ENCODE results near the gene AK9.

Gene AK9

GRCh38 chr6:109446072-109446471, 244.9 kb downstream of the AK9 start:
- no peak for DNase-seq (ENCODE audit: low spot score)

DNA sequence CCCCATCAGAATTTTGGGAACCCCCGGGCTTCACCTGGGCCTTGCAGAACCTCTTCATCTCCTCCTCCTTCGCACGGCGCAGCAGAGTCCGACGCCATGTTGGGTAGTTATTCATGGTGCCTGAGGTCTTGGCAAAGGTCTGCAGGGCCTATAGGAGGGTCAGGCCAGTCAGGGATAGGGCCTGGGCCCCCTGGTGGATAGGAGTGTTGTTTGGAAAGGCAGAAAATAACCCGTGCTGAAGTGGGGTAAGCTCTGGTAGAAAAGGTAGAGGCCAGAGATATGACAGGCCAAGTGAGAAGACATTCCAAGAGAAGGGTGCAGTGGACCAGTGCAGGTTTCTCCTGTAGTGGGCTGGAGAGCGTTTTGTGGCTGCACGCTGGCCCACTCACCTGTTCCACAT, 245.6 kb downstream of the AK9 start:
- no peak for DNase-seq (ENCODE audit: low spot score)

DNA sequence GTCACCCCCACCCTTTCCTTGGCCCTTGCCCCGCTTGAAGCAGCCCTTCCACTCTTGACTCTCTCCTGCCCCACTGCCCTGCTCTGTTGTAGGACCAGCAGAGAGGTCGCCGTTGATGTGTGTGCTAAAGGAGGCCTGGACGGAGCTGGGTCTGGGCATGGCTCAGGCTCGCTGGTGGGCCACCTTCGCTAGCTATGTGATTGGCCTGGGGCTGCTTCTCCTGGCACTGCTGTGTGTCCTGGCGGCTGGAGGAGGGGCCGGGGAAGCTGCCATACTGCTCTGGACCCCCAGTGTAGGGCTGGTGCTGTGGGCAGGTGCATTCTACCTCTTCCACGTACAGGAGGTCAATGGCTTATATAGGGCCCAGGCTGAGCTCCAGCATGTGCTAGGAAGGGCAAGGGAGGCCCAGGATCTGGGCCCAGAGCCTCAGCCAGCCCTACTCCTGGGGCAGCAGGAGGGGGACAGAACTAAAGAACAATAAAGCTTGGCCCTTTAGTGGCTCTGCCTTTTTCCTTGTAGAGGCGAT, 247.5 kb downstream of the AK9 start:
- no peak for DNase-seq (ENCODE audit: low spot score)

Data from SK-N-DZ (cell line).